Activated naive CD8-positive, alpha-beta T cell treated with anti-CD3 and anti-CD28 coated beads for 36 hours (primary cell): ENCODE data around the gene TRIM15. TPM values are rescaled to one million over a fixed set of nuclear protein-coding genes. Genes with fewer than 3 reads are reported as not detected.

ENCODE experiments used
- DNase-seq: peaks from one replicate; pipeline ENCODE4 v3.0.0; 2021
- H3K27ac Mint-ChIP-seq: one replicate; pipeline ENCODE4 v1.8.0; 2022; ENCODE audit warnings: mild to moderate bottlenecking, moderate library complexity, mixed read lengths
- H3K27me3 Mint-ChIP-seq: one replicate; pipeline ENCODE4 v1.8.0; 2022; ENCODE audit warnings: mild to moderate bottlenecking, mixed read lengths
- H3K36me3 Mint-ChIP-seq: one replicate; pipeline ENCODE4 v1.8.0; 2021; ENCODE audit warnings: mild to moderate bottlenecking, mixed read lengths
- H3K4me1 Mint-ChIP-seq: one replicate; pipeline ENCODE4 v1.8.0; 2021; ENCODE audit warnings: mixed read lengths
- H3K4me3 Mint-ChIP-seq: one replicate; pipeline ENCODE4 v1.8.0; 2022; ENCODE audit warnings: mild to moderate bottlenecking, moderate library complexity, mixed read lengths
- H3K9me3 Mint-ChIP-seq: one replicate; pipeline ENCODE4 v1.8.0; 2022; ENCODE audit warnings: mixed read lengths
- total RNA-seq, 2 experiments: library from RNA; stranded (reverse); gene quantifications; one replicate each; pipeline ENCODE4 v1.2.3, GENCODE V29; 2021

The TRIM15 gene
- total RNA-seq, 2 experiments from 2014 or later, result 0.29 TPM; not detected in 1

DNA sequence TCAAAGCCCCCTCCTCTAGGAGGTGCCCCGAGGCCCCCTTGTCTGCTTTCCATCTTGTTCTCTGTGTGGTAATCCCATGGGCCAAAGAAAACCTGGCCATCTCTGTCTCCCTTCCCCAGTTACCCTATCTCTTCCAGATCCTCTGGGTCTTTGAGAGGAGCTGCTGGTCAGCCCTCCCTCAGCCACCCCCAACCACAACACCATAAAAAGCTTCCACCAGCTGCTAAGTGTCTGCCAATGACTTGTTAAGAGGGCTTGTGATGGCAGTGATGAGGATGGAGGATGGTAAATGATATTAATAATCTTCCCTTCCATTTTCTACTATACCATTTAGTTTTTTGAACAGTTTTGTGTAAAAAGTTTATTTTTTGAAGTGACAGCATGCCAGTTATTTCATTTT is 32.6 kb downstream of the TRIM15 start:
- peaks cover 9% of the 10 kb centered on the region for H3K4me1 Mint-ChIP-seq
- H3K27ac Mint-ChIP-seq, result no peak overlapping the region
- no peaks in the 10 kb centered on the region for H3K27me3 Mint-ChIP-seq

DNA sequence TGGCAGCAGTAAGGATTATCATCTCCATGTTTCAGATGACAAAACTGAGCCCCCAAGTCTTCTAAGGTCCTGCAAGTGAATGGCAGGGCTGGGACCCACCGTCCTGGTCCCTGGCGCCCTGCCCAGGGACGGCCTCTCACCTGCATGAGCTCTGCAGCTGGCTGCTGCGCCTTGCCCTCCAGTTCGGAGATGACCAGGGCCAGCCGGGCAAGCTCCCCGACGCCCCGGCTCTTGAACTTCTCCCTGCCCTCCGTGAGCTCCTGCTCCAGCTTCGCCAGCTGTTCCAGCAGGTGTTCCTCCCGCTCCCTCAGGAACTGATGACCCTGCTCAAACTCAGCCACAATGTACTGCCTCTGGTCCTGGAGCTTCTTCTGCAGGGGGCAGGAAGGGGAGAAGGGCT is 33.0 kb downstream of the TRIM15 start:
- H3K4me3 Mint-ChIP-seq, result no peak overlapping the region
- H3K4me1 Mint-ChIP-seq, result peaks cover 14% of the 10 kb centered on the region
- H3K9me3 Mint-ChIP-seq, result no peaks in the 10 kb centered on the region
- no peak overlapping the region for H3K27ac Mint-ChIP-seq
- H3K36me3 Mint-ChIP-seq, result peaks cover 16% of the 10 kb centered on the region
- H3K27me3 Mint-ChIP-seq, result no peaks in the 10 kb centered on the region
- no peak for DNase-seq

More for the DNA sequence above, 32.6 kb downstream of the TRIM15 start:
- no peak for DNase-seq
- H3K36me3 Mint-ChIP-seq, result peaks cover 16% of the 10 kb centered on the region
- H3K9me3 Mint-ChIP-seq, result no peaks in the 10 kb centered on the region
- no peak overlapping the region for H3K4me3 Mint-ChIP-seq

DNA sequence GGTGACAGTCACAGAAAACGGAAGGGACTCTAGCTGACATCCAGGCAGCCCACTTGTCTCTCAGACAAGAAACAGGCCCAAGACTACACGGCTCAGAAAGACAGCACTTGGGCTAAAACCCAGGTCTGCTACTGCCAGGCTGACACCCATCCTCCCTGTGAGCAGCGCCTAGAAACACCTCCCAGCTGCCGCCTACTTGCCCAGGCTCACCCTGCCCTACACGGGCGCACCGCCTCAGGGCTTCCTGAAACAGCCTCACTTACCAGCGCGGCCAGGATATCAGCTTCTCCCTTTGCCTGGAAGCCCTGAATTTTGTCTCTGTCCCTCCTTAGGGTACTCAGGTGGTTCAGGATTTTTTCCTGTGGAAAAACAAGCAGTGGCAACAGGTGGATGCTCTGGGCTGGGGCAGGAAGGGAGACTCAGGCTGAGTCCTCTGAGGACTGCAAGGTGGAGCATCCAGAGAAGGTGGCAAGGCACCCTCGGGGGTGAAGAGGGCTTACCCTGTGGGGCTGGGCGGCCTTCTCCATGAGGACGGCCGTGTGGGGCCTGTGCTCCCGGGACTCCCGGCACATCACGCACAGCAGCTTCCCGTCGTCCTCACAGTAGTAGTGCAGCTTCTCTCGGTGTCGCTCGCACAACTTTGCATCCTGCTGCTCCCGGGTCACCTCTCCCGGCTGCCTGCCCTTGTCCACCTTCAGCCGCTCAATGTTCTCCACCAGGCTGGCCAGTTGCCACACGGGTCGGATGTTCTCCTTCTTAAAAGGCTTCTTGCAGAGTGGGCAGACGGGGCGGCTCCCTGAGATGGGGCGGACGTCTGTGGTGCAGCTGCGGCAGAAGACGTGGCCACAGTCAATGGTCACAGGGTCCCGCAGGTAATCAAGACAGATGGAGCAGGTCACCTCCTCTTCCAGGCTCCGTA is 35.1 kb downstream of the TRIM15 start:
- no peak for DNase-seq
- Mint-ChIP-seq H3K4me3 (no peak overlapping the region), H3K36me3 (peaks cover 19% of the 10 kb centered on the region), H3K27me3 (no peaks in the 10 kb centered on the region), H3K9me3 (no peaks in the 10 kb centered on the region), H3K27ac (no peak overlapping the region), H3K4me1 (peaks cover 24% of the 10 kb centered on the region)

DNA sequence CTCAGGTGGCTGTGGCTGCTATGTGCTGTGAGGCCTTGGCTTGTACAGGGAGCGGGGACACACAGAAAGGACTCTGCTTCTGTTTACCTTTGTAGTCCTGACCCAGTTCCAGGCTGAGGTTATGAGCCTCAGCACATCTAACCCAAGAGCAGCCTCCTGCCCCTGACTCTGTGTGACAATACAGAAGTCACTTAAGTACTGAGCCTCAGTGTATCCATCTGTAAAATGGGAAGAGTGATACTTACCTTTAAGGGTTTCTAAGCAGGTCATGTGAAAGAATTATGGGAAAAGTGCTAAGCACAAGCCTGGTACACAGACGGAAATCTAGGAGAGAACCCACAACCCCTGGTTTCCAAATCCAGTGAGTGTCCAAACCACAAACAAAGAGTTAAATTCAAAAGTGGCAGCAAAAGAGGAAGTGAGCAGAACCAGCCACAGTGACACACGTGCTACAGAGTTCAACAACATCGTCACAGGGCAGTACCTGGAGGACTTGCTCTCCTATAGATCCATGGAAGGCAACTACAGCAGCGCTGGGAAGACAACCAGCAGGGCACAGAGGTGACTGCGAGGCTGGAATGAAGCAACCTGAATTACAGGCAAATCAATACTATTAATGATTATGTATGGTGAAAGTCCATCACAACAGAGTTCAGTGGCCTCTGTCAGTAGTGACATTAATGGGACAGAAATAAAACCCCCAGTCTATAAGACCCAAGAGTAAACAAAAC is 37.4 kb downstream of the TRIM15 start:
- Mint-ChIP-seq H3K27me3 (no peaks in the 10 kb centered on the region), H3K9me3 (no peaks in the 10 kb centered on the region), H3K36me3 (peaks cover 19% of the 10 kb centered on the region), H3K4me1 (peaks cover 29% of the 10 kb centered on the region), H3K4me3 (no peak overlapping the region), H3K27ac (no peak overlapping the region)
- DNase-seq, result no peak

DNA sequence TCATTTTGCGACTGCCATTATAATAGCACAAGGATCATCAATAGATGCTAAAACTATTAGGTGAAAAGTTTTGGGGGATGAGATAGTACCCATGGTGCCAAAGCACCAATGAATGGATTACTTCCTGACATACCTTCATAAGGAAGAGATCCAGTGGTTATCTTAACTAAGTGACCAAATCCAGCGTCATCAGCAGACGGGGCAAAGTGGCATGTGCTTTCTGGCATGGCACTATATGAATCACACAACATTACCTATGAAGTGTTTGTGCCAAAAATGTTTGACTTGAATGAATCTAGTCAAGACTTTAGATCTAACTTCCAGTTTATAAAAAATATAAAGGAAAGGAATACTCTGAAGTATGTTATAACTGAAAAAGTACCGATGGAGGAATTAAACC is 39.0 kb downstream of the TRIM15 start:
- Mint-ChIP-seq H3K9me3 (no peaks in the 10 kb centered on the region), H3K4me1 (peaks cover 41% of the 10 kb centered on the region), H3K36me3 (peaks cover 18% of the 10 kb centered on the region)

DNA sequence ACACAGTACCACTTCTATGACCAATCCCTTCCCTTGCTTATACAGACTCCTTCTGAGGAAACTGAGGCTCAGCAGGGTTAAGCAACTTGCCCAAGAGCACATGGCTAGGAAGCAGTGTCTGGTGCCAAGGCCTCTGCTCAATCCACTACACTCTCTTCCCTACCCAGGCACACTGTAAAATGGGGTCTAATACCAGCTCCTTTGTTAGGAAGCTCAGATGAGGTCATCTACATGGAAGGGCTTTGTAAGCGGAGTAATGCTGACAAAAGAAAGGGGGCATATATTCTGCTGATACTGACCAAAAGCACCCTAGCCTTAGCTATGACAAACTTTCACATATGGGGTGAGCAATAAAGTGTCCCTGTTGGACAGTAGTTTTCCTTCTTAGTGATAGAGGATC is 40.8 kb downstream of the TRIM15 start:
- Mint-ChIP-seq H3K36me3 (peaks cover 20% of the 10 kb centered on the region), H3K27ac (no peak overlapping the region), H3K9me3 (no peaks in the 10 kb centered on the region), H3K4me1 (peaks cover 55% of the 10 kb centered on the region), H3K27me3 (no peaks in the 10 kb centered on the region), H3K4me3 (no peak overlapping the region)
- no peak for DNase-seq

More for the DNA sequence above, 39.0 kb downstream of the TRIM15 start:
- no peaks in the 10 kb centered on the region for H3K27me3 Mint-ChIP-seq
- no peak overlapping the region for H3K27ac Mint-ChIP-seq
- DNase-seq, result no peak
- H3K4me3 Mint-ChIP-seq, result no peak overlapping the region

DNA sequence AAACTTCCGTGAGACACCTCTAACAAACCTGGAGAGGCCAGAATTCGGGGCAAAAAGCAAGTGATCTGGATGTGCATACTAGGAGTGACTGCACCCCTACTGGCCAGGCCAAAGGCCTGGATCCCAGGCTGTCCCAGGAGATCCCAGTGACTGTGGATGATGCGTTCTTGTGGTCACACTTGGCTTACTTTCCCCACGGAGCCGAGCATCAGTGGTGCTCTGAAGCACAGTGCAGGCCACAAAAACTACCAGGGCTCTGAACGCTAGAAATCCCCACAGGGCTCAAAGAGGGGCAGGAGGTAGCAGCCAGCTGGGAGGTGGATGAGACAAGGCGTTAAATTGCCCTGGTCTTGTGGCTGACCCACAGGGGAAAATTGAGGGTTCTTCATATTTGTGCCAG is 42.8 kb downstream of the TRIM15 start:
- H3K27me3 Mint-ChIP-seq, result no peaks in the 10 kb centered on the region
- H3K4me1 Mint-ChIP-seq, result peaks cover 60% of the 10 kb centered on the region
- H3K36me3 Mint-ChIP-seq, result peaks cover 24% of the 10 kb centered on the region
- no peak overlapping the region for H3K27ac Mint-ChIP-seq
- DNase-seq, result no peak
- H3K9me3 Mint-ChIP-seq, result no peaks in the 10 kb centered on the region
- H3K4me3 Mint-ChIP-seq, result no peak overlapping the region

DNA sequence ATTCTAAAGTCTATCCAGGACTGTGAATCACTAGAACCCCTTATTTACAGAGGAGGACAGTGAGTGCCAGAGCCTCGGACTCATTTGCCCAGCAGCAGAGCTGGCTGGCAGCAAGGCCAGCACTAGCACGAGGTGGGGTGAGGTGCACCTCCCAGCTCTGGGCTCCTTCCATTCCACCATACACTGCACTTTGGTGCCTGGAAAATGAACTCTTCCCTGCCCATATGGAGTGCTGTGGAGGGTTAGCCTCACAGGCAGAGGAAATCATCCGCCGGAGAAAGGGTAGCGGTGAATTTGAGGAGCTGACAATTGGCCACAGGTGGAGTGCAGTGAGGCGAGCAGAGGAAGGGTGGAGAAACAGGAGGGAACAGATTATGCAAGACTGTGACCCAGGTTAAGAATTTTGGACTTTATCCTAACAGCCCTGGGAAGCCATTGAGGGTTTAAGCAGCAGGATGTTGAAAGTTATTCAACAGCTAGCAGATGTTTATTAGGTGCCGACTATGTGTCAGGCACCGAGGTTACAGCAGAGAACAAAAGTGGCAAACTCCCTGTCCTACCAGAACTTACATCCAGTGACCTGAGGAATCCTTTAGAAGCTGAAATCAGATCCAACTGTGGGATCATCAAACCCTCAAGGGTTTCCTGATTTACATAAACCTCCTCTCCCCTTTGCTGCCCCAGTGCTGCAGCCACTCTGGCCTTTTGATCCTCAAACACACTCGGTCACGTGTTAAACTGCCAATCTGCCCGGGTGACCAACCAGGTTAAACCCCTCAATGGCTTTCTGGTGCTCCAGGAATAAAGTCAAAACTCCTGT is 43.7 kb downstream of the TRIM15 start:
- H3K9me3 Mint-ChIP-seq, result no peaks in the 10 kb centered on the region
- H3K4me1 Mint-ChIP-seq, result peaks cover 64% of the 10 kb centered on the region
- H3K27ac Mint-ChIP-seq, result no peak overlapping the region
- no peak for DNase-seq
- no peaks in the 10 kb centered on the region for H3K27me3 Mint-ChIP-seq
- peaks cover 31% of the 10 kb centered on the region for H3K36me3 Mint-ChIP-seq
- H3K4me3 Mint-ChIP-seq, result no peak overlapping the region

DNA sequence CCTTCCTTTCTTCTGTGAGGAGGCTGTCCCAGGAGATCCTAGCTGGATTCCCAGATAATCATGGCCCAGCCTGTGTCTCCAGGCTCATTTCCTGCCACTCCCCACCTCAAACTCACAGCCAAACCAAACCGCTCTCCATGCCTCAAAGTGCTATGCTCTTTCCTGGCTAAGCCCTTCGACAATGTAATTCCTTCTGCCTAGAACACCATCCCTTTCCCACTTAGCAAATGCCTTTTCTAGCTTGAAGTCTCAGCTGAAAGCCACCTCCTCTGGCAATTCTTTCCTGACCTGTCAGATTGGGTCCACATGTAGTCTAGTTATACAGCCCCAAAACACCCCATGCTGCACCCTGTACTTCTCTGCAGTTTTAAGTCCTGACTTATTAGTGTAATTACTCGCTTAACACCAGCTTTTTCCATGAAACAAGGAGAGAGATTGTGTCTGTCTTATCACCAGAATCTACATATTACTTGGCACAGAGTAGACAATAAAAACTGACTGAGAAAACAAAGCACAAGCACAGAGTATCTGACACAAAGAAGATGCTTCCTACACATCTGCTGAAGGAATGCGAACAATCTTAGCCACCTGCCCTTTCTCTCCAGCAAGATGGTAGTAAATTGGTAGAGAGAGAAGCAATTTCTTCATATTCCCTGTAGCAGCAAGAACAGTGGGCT is 44.4 kb downstream of the TRIM15 start:
- DNase-seq, result no peak
- H3K4me3 Mint-ChIP-seq, result no peak overlapping the region
- H3K4me1 Mint-ChIP-seq, result peaks cover 62% of the 10 kb centered on the region
- no peaks in the 10 kb centered on the region for H3K9me3 Mint-ChIP-seq
- peaks cover 30% of the 10 kb centered on the region for H3K36me3 Mint-ChIP-seq
- H3K27me3 Mint-ChIP-seq, result no peaks in the 10 kb centered on the region
- H3K27ac Mint-ChIP-seq, result no peak overlapping the region

DNA sequence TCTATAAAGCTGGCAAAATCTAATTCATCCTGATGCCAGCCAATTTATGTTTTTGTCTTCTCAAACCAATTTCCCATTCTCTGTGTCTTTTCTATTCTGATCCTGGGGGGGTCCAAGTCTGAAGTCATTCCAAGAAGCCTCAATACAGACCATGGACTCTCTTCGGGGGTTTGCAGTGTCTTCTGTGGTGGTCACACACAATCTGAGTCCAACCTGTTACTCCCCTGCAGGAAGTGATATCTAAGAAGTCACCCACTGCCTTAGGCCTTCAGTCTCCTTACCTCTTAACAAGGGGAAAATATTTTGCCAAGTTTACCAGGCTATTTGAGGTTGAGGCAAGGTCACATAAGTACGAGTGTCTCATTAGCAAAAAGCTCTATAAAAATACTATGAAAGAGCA is 48.0 kb downstream of the TRIM15 start:
- DNase-seq, result no peak
- peak overlapping the region; percentile 37 for H3K27ac Mint-ChIP-seq
- H3K36me3 Mint-ChIP-seq, result peaks cover 27% of the 10 kb centered on the region
- peaks cover 59% of the 10 kb centered on the region for H3K4me1 Mint-ChIP-seq
- H3K9me3 Mint-ChIP-seq, result no peaks in the 10 kb centered on the region
- peak overlapping the region; percentile 98 for H3K4me3 Mint-ChIP-seq
- no peaks in the 10 kb centered on the region for H3K27me3 Mint-ChIP-seq

DNA sequence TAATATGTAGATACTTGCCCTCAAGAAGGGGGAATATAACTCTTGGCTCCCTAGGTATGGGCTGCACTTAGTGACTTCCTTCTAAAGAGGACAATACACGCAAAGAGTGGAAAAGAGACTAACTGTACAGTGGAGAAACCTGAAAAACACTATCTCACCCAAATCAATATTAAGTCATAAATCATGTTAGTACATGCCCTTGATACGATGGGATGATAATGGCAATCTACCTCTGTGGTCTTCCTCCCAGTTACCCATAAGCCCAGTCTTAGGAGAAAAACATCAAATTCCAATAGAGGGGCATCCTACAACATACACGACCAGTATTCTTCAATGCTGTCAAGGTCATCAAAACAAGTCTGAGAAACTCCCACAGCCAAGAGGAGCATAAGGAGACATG is 48.6 kb downstream of the TRIM15 start:
- Mint-ChIP-seq H3K27ac (peak overlapping the region; percentile 99), H3K36me3 (peaks cover 27% of the 10 kb centered on the region)

DNA sequence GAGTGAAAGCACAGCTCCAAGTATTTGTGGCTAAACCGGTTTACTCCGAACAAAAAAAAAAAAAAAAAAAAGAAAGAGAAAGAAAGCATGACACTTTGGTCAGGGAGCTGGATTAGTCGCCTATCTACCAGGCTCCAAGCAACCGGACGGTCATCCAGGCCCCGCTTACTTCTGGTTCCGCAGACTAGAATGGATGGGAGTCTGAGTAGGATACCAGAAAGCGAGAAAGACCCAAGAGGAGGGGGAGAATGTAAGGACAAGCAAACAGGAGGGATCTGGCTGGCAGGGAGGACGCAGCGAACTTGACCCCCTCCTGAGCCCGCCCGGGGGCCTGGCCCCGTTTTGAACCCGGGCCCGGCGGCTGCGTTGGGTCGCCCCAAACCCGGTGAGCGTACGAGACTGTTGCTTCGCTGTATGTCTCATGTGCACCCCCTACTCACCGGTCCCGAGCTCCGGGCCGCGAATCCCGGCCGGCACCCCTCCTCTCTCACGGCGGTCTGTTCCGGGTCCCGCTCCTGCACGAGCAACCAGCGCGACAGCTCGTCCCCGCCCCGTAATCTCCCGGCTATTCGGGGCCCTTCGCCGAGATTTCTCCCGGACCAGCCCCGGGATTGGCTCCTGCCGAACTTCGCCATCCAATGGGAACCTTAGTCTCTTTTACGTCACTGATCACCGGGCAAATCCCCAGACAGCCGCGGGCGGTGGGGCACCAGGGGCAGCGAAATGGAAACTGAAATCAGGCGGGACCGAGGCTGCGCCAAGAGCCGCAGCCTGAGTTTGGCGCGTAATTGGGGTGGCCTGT is 49.7 kb downstream of the TRIM15 start, which contains the start of gene TRIM26:
TSS of gene TRIM26 (minus strand) at position 542 of the 802 bp plus-strand sequence. CDS start 14,303 bp downstream, outside the sequence.
- H3K36me3 Mint-ChIP-seq, result peaks cover 27% of the 10 kb centered on the region
- no peaks in the 10 kb centered on the region for H3K27me3 Mint-ChIP-seq
- H3K4me3 Mint-ChIP-seq, result peak within 1 kb of the TSS; percentile 98
- H3K4me1 Mint-ChIP-seq, result peaks cover 43% of the 10 kb centered on the region
- peak within 1 kb of the TSS; percentile 99 for H3K27ac Mint-ChIP-seq
- peak; percentile 98 for DNase-seq
- no peaks in the 10 kb centered on the region for H3K9me3 Mint-ChIP-seq

More for the DNA sequence above, 48.6 kb downstream of the TRIM15 start:
- H3K4me1 Mint-ChIP-seq, result peaks cover 54% of the 10 kb centered on the region
- H3K9me3 Mint-ChIP-seq, result no peaks in the 10 kb centered on the region
- H3K27me3 Mint-ChIP-seq, result no peaks in the 10 kb centered on the region
- peak overlapping the region; percentile 98 for H3K4me3 Mint-ChIP-seq
- no peak for DNase-seq

DNA sequence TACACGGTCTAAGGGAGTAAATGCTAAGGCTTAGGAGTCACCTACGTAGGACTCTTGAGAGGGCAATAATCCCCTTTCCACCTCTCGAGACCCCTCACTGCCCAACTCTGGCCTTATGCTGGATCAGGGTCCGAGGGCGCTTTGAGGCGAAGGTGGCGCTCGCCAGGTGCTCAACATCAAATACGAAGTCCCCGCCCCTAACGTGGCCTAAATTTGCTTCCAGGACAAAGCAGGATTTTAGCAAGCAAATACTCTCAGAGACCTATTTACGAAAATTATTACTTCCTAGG is 50.3 kb downstream of the TRIM15 start:
- Mint-ChIP-seq H3K27ac (peak overlapping the region; percentile 99), H3K9me3 (no peaks in the 10 kb centered on the region), H3K4me1 (peaks cover 41% of the 10 kb centered on the region), H3K4me3 (peak overlapping the region; percentile 98), H3K27me3 (no peaks in the 10 kb centered on the region), H3K36me3 (peaks cover 27% of the 10 kb centered on the region)
- no peak for DNase-seq
